Neuron (in vitro differentiated cells): Measurements from ENCODE around the gene HRH1.
"Not testable (repeated sequence)": the region's sequence is repeated elsewhere in the genome, so short reads cannot be mapped to it uniquely, and the experiment has no call there.

Source experiments
- H2AFZ ChIP-seq: one replicate; pipeline ENCODE4 v1.6.1; 2013; ENCODE audit warnings: low read depth, mild to moderate bottlenecking, inconsistent platforms, low read length, moderate library complexity
- H3K27me3 ChIP-seq: one replicate; pipeline ENCODE4 v1.6.1; 2013; ENCODE audit warnings: low read length; ENCODE audit not compliant: insufficient read depth
- H3K36me3 ChIP-seq: one replicate; pipeline ENCODE4 v1.6.1; 2013; ENCODE audit warnings: low read length; ENCODE audit not compliant: insufficient read depth
- H3K4me1 ChIP-seq: one replicate; pipeline ENCODE4 v1.6.1; 2013; ENCODE audit warnings: low read length; ENCODE audit not compliant: insufficient read depth
- H3K4me3 ChIP-seq: 2 replicates; pipeline ENCODE4 v1.5.1; 2013; ENCODE audit warnings: mild to moderate bottlenecking, low read length, moderate library complexity
- H3K9me3 ChIP-seq: one replicate; pipeline ENCODE4 v1.6.1; 2013; ENCODE audit warnings: low read length

Gene HRH1

DNA sequence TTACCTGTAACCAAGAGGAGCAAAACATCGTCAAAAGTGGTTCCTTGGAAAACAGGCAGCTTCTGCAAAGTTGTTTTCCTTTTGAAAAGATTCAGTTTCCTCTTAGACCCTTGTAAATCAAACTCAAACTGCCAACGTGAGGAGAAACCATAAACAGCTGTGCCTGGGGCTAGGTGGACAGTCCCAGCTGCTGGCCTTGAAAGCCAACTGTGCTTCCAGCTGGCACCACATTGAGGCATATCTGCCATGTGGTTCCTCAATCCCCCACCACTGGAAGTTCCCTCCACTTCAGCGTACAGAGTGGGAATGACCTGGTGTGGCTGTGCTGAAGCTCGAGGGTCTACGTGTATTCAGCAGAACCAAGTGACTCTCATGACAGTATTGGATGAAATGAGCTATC is 40.9 kb downstream of the HRH1 start:
- Histone ChIP-seq H3K36me3 (no peaks in the 10 kb centered on the region), H3K9me3 (no peaks in the 10 kb centered on the region), H3K4me1 (no peaks in the 10 kb centered on the region), H3K4me3 (no peak overlapping the region), H3K27me3 (peaks cover 3% of the 10 kb centered on the region), H2AFZ (no peak overlapping the region)

DNA sequence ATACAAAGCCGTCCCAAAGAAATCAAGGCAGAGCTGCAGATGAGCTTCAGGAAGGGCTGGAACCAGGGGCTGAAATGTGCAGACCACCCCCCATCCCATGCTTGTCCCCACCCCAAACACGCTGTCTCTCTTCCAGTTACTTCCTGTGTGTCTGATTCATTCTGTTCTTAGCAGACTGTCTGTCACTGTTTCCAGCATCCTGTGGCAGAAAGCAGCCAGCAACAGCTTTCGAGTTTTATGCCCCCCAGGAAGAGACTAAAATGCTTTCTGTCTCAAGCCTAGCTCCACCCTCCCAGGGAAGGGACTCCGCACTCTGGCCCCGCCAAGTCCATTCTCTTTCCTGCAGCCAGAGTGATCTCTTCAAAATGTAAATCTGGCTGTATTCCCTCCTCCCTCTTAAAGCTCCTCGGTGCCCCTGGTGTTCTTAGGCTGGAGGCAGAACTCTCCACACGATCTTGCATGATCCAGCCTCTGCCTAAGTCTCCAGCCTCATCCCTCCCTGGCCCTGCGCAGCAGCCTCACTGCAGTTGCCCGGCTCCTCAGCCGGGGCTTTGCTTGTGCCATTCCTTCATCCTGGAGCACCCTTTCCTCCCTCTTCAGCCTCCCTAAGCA is 41.5 kb downstream of the HRH1 start:
- H3K4me1 ChIP-seq = no peaks in the 10 kb centered on the region
- no peak overlapping the region for H3K4me3 ChIP-seq
- no peaks in the 10 kb centered on the region for H3K9me3 ChIP-seq
- no peaks in the 10 kb centered on the region for H3K36me3 ChIP-seq
- no peak overlapping the region for H2AFZ ChIP-seq
- H3K27me3 ChIP-seq = peaks cover 3% of the 10 kb centered on the region

DNA sequence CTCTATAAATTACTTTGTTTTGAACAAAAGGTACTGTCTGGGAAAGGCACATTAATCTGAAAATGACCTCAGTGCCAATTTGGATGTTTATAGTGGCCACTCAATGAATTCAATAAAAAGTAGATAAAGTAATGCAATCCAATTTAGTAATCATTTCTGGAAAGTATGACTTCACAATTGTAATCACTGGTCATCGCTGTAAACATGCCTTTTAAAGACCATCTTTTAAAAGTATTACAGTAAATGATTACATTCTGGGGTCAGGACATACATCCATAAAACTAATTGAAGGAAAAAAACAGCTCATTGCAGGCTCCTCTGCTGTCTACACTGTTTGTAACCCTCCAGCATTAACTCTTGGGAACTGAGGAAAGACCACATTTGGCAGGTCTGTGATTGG is 43.2 kb downstream of the HRH1 start:
- Histone ChIP-seq H3K36me3 (no peaks in the 10 kb centered on the region), H3K9me3 (no peaks in the 10 kb centered on the region), H3K4me1 (peaks cover 3% of the 10 kb centered on the region), H3K4me3 (no peak overlapping the region), H2AFZ (no peak overlapping the region), H3K27me3 (no peaks in the 10 kb centered on the region)

DNA sequence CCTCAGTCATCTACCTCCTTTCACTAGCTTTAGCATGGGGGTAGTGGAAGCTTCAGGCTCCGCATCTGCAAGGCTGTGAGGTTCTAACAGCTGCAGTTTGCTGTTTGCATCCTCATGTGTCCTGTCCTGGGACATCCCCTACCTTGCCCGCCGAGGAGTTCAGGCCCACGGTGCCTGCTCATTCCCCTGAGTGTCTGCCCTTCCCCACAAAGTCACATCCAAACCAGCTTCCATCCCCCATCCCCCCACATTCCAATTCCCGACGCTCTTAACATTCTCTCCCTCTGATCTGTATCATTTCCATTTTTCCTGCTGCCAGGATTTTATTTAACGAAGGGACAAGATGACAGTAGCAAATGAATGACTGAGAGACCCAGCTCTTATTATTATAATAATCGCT is 43.8 kb downstream of the HRH1 start:
- Histone ChIP-seq H2AFZ (no peak overlapping the region), H3K4me1 (peaks cover 3% of the 10 kb centered on the region), H3K9me3 (no peaks in the 10 kb centered on the region), H3K4me3 (no peak overlapping the region), H3K36me3 (no peaks in the 10 kb centered on the region), H3K27me3 (no peaks in the 10 kb centered on the region)

- no peak overlapping the region for H2AFZ ChIP-seq
- no peaks in the 10 kb centered on the region for H3K36me3 ChIP-seq
- H3K4me1 ChIP-seq = peaks cover 3% of the 10 kb centered on the region
- H3K9me3 ChIP-seq = no peaks in the 10 kb centered on the region
- H3K4me3 ChIP-seq = no peak overlapping the region
- H3K27me3 ChIP-seq = no peaks in the 10 kb centered on the region
Observed at GRCh38 chr3:11198495-11198894, 44.2 kb downstream of the HRH1 start.

GRCh38 chr3:11199902-11200845 is 45.9 kb downstream of the HRH1 start:
- Histone ChIP-seq H3K4me3 (no peak overlapping the region), H2AFZ (no peak overlapping the region), H3K4me1 (peaks cover 3% of the 10 kb centered on the region), H3K27me3 (no peaks in the 10 kb centered on the region), H3K36me3 (no peaks in the 10 kb centered on the region), H3K9me3 (no peaks in the 10 kb centered on the region)

GRCh38 chr3:11201251-11202019 is 47.1 kb downstream of the HRH1 start:
- no peak overlapping the region for H2AFZ ChIP-seq
- H3K4me1 ChIP-seq = peaks cover 3% of the 10 kb centered on the region
- H3K36me3 ChIP-seq = no peaks in the 10 kb centered on the region
- H3K9me3 ChIP-seq = no peaks in the 10 kb centered on the region
- H3K4me3 ChIP-seq = no peak overlapping the region
- H3K27me3 ChIP-seq = no peaks in the 10 kb centered on the region

GRCh38 chr3:11203961-11204360 is 49.7 kb downstream of the HRH1 start:
- Histone ChIP-seq H3K27me3 (no peaks in the 10 kb centered on the region), H3K9me3 (no peaks in the 10 kb centered on the region), H3K4me3 (no peak overlapping the region)

DNA sequence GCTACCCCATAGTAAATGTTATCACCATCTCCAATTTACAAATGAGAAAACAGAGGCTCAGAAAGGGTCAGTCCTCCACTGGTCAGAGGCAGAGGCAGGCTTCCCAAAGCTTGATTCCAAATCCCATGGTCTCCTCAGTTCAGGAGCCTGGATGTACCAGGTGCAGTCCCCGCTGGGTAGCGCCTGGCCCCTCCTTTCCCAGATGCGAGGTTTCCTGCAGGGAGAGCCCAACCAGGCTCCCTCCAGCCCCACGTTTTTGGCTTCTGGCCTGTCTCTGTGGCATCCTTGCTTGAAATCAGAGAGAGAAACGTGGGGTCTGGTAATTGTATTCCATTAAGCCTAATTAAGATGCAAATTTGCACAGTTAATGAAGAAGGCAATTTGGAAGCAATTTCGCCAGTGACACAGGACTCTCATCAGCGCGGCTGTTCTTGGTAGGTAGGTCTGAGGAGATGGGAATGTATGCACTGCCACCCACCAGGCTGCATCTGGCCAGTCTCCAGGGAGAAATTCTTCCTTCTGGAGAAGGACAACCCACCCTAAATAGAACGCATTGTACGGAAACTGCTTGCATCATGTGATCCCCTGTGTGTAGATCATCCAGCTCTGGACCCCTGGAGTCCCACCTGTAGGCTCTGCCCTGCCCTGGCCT is 50.5 kb downstream of the HRH1 start:
- peaks cover 3% of the 10 kb centered on the region for H3K4me1 ChIP-seq
- no peaks in the 10 kb centered on the region for H3K36me3 ChIP-seq
- H3K9me3 ChIP-seq = no peaks in the 10 kb centered on the region
- no peak overlapping the region for H3K4me3 ChIP-seq
- H3K27me3 ChIP-seq = no peaks in the 10 kb centered on the region
- H2AFZ ChIP-seq = no peak overlapping the region

More at GRCh38 chr3:11203961-11204360, 49.7 kb downstream of the HRH1 start:
- Histone ChIP-seq H3K36me3 (no peaks in the 10 kb centered on the region), H2AFZ (no peak overlapping the region), H3K4me1 (peaks cover 3% of the 10 kb centered on the region)

DNA sequence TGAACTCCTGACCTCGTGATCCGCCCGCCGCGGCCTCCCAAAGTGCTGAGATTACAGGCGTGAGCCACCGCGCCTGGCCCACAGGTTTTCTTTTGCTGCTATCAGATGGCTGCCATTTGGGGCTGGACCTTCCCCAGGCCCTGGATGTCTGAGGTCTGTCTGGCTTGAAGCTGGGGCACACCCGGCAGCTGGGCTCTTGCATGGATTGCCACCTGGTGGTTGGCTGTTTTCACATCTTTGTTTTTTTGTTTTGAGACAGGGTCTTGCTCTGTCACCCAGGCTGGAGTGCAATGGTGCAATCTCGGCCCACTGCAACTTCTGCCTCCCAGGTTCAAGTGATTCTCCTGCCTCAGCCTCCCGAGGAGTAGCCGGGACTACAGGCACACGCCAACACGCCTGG is 51.6 kb downstream of the HRH1 start:
- not testable (repeated sequence) for H3K36me3 ChIP-seq, H3K9me3 ChIP-seq, H3K27me3 ChIP-seq, H3K4me3 ChIP-seq, H3K4me1 ChIP-seq, H2AFZ ChIP-seq

GRCh38 chr3:11206316-11206715 is 52.0 kb downstream of the HRH1 start:
- Histone ChIP-seq H3K4me3 (no peak overlapping the region), H3K27me3 (no peaks in the 10 kb centered on the region), H3K4me1 (peaks cover 3% of the 10 kb centered on the region), H3K36me3 (no peaks in the 10 kb centered on the region), H2AFZ (no peak overlapping the region), H3K9me3 (no peaks in the 10 kb centered on the region)

DNA sequence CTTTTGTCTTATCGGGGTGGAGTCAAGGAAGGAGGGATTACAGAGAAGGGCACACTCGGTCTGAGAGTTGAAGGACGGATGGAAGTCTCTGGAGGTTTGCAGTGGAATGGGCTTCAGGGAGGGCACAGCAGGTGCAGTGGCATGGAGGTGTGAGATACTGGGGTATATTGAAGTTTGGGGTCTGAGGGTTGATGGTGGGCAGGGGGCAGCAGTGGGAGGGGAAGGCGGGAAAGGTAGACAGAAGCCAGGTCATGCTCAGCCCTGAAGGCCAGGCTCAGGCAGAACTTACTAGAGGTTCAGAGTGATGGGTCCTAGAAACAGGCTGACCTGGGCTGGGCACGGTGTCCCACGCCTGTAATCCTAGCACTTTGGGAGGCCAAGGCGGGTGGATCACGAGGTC is 52.7 kb downstream of the HRH1 start:
- H3K9me3 ChIP-seq = no peaks in the 10 kb centered on the region
- H2AFZ ChIP-seq = no peak overlapping the region
- no peak overlapping the region for H3K4me3 ChIP-seq
- no peaks in the 10 kb centered on the region for H3K4me1 ChIP-seq
- H3K27me3 ChIP-seq = no peaks in the 10 kb centered on the region
- H3K36me3 ChIP-seq = no peaks in the 10 kb centered on the region
